GM19397 (cell line): Measurements from ENCODE around the gene KRTAP5-6.

Source experiments
- ATAC-seq: cut with Tn5 transposase; IDR thresholded peaks from one replicate; pipeline ENCODE4 v1.9.1; 2021; ENCODE audit warnings: mild to moderate bottlenecking, moderate library complexity; ENCODE audit not compliant: unreplicated experiment

The KRTAP5-6 gene

GRCh38 chr11:1746511-1746931 lies 49.5 kb downstream of the KRTAP5-6 start:
- no peak for ATAC-seq

- ATAC-seq: no peak
These were observed 50.2 kb downstream of the KRTAP5-6 start for GRCh38 chr11:1746956-1747752.
